ENCODE data around the gene NENF.

Gene NENF

DNA sequence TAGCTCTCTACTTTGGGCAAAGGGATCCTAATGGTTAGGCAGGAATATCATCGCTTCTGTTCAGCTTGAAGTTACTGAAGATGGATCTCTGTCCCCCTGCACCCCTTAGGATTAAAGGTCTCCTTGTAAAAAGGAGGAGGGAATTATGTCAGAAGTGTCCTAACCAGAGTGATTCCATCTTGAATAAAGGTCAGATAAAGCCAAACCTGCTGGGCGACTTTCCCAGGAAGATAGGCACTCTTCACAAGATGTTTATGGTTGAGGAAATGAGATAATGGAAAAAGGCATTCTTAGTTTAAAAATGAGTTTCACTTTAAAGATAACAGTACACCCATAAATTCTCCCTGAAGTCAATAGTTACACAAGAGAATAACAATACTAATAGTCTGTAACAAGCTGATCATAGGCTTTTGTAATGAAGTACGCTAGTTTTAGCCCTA, 1.7 kb upstream of the NENF start:
- DNase-seq (ENCODE audit: low spot score) = no peak

DNA sequence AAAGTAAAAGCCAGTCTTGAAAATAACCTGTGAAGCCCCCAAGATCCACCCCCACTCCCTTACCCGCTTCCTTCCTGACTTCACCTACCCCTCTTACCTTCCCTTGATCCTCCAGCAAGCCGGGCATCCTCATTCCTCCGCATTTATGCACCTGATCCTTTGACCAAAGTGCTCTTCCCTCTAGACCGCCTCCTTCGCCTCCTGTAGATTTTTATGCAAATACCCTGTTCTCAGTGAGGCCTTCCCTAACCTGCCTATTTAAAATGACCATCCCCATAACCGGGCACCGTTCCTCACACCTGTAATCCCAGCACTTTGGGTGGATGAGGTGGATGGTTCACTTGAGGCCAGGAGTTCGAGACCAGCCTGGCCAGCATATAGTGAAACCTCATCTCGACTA, 1.1 kb upstream of the NENF start:
- DNase-seq (ENCODE audit: low spot score) = no peak

DNA sequence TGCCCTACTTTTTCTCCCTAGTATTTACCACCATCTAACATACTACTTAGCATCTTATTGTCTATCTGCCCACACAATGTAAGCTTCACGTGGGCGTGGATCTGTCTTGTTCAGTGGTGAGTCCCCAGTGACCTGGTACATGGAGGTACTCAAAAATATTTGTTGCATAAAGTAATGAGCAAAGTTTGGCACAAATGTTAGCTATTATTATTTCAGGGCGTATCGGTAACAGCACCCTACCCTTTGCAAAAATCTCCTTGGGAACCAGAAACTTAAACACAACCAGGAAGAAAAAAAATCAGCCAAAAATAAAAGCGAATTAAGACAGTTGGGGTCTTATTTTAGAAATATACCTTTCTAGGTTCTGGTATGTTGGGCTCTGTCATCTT, 454 bp upstream of the NENF start:
- DNase-seq (ENCODE audit: low spot score) = no peak

- DNase-seq (ENCODE audit: low spot score) = no peak
Measured at GRCh38 chr1:212433577-212434462, 1.1 kb downstream of the NENF start.

DNA sequence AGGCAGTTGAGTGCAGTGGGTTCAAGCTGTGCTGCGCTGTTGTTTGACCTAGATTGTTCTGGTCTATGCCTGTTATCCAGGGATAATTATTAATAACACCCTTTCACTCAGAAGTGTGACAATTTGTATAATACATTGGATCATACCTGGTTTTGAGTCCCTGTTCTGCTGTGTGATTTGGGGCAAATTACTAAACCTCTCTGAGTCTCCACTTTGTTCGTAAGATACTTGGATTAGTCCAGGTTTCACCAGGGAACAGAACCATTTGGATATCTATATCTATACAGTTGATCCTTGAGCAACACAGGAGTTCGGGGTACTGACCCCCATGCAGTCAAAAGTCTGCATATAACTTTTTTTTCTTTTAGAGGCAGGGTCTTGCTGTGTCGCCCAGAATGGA, 2.3 kb downstream of the NENF start:
- no peak for DNase-seq (ENCODE audit: low spot score)

- DNase-seq (ENCODE audit: low spot score) = no peak
Measured at GRCh38 chr1:212437179-212437798, 4.6 kb downstream of the NENF start.

GRCh38 chr1:212438831-212439237, 6.1 kb downstream of the NENF start:
- DNase-seq (ENCODE audit: low spot score) = no peak

DNA sequence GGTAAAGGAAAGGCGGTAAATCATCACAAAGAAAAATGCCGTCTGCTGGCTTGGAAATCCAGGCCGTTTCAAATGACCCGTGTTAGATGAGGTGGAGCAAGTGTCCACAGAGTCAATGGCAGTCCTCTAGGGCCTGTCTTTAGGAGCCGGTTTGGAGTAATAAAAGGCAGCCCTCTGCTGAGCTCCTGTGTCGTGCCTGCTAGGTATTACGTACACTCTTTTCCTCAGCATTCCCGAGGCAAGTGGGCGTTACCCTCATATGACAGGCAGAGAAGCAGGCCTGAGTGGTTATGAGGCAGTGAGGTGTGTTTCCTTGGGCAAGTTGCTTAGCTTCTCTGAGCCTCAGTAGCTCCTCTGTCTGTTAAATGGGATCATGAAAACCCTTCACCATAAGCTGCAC, 7.7 kb downstream of the NENF start:
- DNase-seq (ENCODE audit: low spot score) = no peak

- DNase-seq (ENCODE audit: low spot score) = no peak
Measured at GRCh38 chr1:212442408-212442807, 9.7 kb downstream of the NENF start.

DNA sequence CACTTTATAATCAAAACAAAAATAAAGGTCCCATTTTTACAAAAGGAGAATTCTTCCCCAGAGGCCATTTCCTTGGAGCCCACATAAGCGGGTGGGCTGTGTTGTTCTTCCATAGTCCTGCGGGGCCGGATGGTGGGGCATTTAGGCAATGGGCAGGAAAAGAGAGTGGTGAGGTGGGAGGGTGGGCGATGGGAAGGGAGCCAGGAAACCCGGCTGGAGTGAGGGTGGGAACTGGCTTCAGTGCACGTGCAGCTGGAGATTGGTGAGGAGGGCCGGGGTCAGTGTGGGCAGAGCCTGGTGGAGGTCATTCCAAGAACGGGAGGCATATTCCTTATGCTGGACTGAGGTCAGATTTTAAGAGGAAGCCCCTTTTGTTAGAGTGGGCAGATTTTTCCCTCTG, 13.6 kb downstream of the NENF start:
- no peak for DNase-seq (ENCODE audit: low spot score)

GRCh38 chr1:212447478-212447877, 14.8 kb downstream of the NENF start:
- no peak for DNase-seq (ENCODE audit: low spot score)

- peak; percentile 88 for DNase-seq (ENCODE audit: low spot score)
Measured at GRCh38 chr1:212450331-212450881, 17.7 kb downstream of the NENF start.

- DNase-seq (ENCODE audit: low spot score) = peak; percentile 50
Measured at GRCh38 chr1:212451416-212452322, 18.9 kb downstream of the NENF start.

GRCh38 chr1:212452323-212453155, 19.8 kb downstream of the NENF start:
- no peak for DNase-seq (ENCODE audit: low spot score)

- no peak for DNase-seq (ENCODE audit: low spot score)
Measured at GRCh38 chr1:212453156-212453857, 20.6 kb downstream of the NENF start.

DNA sequence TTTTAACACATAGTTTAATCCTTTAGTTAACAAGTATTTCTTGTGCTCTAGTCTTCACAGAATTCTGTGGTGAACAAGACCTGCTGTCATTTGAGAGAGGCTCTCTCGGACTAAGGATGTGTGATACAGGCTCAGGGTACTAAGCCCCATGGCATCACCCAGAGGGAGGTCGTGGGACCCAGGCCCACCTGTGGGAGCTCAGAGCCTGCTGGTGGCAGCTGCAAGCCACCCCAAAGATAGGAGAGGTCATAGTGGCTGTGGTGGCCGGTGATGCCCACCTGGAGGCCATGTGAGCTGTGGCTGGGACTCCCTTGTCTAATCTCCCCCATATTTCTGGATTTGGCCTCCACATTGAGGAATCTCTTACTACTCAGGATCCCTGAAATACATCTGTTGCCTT, 22.0 kb downstream of the NENF start:
- no peak for DNase-seq (ENCODE audit: low spot score)

- no peak for DNase-seq (ENCODE audit: low spot score)
Measured at GRCh38 chr1:212455401-212455800, 22.7 kb downstream of the NENF start.

DNA sequence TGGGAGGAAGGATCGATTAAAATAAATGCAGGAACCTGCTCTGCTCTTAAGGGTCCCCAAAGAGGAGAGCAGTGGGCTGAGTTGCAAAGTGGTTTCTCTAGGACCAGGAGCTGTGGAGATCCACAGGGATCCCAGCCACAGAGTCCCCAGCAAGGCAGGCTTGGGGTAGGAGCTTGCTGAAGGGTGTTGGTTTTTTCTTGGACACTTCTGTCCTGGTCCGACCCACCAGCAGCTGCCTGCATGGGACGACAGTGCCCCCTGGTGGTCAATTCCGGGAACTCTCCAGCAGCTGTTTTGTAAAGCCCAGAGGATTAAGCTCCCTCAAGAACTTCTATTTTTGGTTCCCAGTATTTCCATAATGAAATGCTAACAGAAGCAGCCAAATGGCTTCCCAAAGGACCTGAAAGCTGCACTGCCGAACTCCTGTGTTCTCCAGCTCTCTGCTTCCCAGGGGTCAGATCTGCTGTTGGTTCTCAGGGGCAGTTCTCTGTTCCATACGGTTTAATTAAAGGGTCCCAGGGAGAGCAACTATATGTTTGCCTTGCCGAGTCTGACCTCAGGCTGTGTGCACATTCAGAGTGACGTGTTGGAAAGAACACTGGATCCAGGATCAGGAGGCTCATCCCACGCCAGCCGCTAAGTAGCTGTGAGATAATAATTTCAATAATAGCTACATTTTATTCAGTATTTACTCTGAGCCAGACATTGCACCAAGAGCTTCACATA, 23.2 kb downstream of the NENF start:
- DNase-seq (ENCODE audit: low spot score) = peak; percentile 75

GRCh38 chr1:212457740-212458338, 25.1 kb downstream of the NENF start:
- no peak for DNase-seq (ENCODE audit: low spot score)

Measured in SK-N-DZ (cell line).